GM23338 (cell line): ENCODE measurements around the gene NIPBL. TPM values are rescaled to one million over a fixed set of nuclear protein-coding genes. Genes with fewer than 3 reads are reported as not detected.

Experiments
- ATAC-seq: fragments of 200-7000 bp; cut with Tn5 transposase; 3 replicates; pipeline ENCODE4 v1.9.1; 2020
- DNase-seq: peaks from one replicate; pipeline ENCODE4 v3.0.0-alpha.2; 2015; ENCODE audit warnings: low spot score
- H2AFZ ChIP-seq: fragments of 200-600 bp; sonication (generic); 2 replicates; pipeline ENCODE4 v1.8.0; 2016; ENCODE audit warnings: antibody characterized with exemption, mild to moderate bottlenecking, moderate library complexity
- H3F3A ChIP-seq: fragments of 200-600 bp; sonication (generic); replicated peaks from 2 replicates; pipeline ENCODE4 v1.8.0; 2017; ENCODE audit warnings: antibody characterized with exemption, mixed run types, low read depth
- H3K27ac ChIP-seq: fragments of 200-600 bp; sonication (generic); 2 replicates; pipeline ENCODE4 v1.6.1; 2016; ENCODE audit warnings: low read depth
- H3K27me3 ChIP-seq: fragments of 200-600 bp; sonication (generic); 2 replicates; pipeline ENCODE4 v1.8.0; 2016; ENCODE audit warnings: mild to moderate bottlenecking, mixed run types, moderate library complexity; ENCODE audit not compliant: insufficient read depth
- H3K36me3 ChIP-seq: fragments of 200-600 bp; sonication (generic); 2 replicates; pipeline ENCODE4 v1.8.0; 2016; ENCODE audit warnings: mild to moderate bottlenecking; ENCODE audit not compliant: insufficient read depth
- H3K4me1 ChIP-seq: fragments of 200-600 bp; sonication (generic); 2 replicates; pipeline ENCODE4 v1.8.0; 2016; ENCODE audit warnings: mild to moderate bottlenecking, moderate library complexity; ENCODE audit not compliant: insufficient read depth
- H3K4me2 ChIP-seq: fragments of 200-600 bp; sonication (generic); 2 replicates; pipeline ENCODE4 v1.7.1; 2017; ENCODE audit warnings: mixed run types
- H3K4me3 ChIP-seq: fragments of 200-600 bp; sonication (generic); 2 replicates; pipeline ENCODE4 v1.6.1; 2016; ENCODE audit warnings: mixed run types
- H3K79me2 ChIP-seq: fragments of 200-600 bp; sonication (generic); replicated peaks from 2 replicates; pipeline ENCODE4 v1.8.0; 2017; ENCODE audit warnings: mild to moderate bottlenecking; ENCODE audit not compliant: insufficient read depth
- H3K9me2 ChIP-seq: fragments of 200-600 bp; sonication (generic); 2 replicates; pipeline ENCODE4 v1.8.0; 2017; ENCODE audit not compliant: insufficient read depth
- H4K20me1 ChIP-seq: fragments of 200-600 bp; sonication (generic); replicated peaks from 2 replicates; pipeline ENCODE4 v1.8.0; 2017; ENCODE audit warnings: mild to moderate bottlenecking; ENCODE audit not compliant: insufficient read depth
- H3K27ac Mint-ChIP-seq: 2 replicates; pipeline ENCODE4 v1.8.0; 2020; ENCODE audit warnings: inconsistent platforms, mild to moderate bottlenecking, moderate library complexity, mixed read lengths
- H3K27me3 Mint-ChIP-seq: 3 replicates; pipeline ENCODE4 v1.8.0; 2022; ENCODE audit warnings: low read depth, mild to moderate bottlenecking, moderate library complexity, mixed read lengths, inconsistent platforms; ENCODE audit not compliant: insufficient read depth, poor library complexity
- H3K36me3 Mint-ChIP-seq: 3 replicates; pipeline ENCODE4 v1.8.0; 2021; ENCODE audit warnings: low read depth, mild to moderate bottlenecking, inconsistent platforms, moderate library complexity, mixed read lengths
- H3K4me1 Mint-ChIP-seq: 3 replicates; pipeline ENCODE4 v1.8.0; 2020; ENCODE audit warnings: mild to moderate bottlenecking, inconsistent platforms, mixed read lengths
- H3K4me3 Mint-ChIP-seq: 3 replicates; pipeline ENCODE4 v1.8.0; 2021; ENCODE audit warnings: moderate library complexity, mild to moderate bottlenecking, inconsistent platforms, mixed read lengths
- H3K9me3 Mint-ChIP-seq: 3 replicates; pipeline ENCODE4 v1.8.0; 2020; ENCODE audit warnings: moderate library complexity, mild to moderate bottlenecking, inconsistent platforms, mixed read lengths
- CTCF ChIP-seq, 2 experiments: fragments of 200-600 bp in 1 of 2; sonication (generic) in 1 of 2; conservative IDR thresholded peaks; 2 replicates each; pipeline versions ENCODE4 v1.5.1 to v1.6.1; 2016 to 2017; ENCODE audit warnings: antibody characterized with exemption in 2 of 2, low read depth in 2 of 2, mild to moderate bottlenecking in 2 of 2, moderate library complexity in 1 of 2
- JUNB ChIP-seq: IDR thresholded peaks from one replicate; pipeline ENCODE4 v1.6.1; 2016; ENCODE audit warnings: antibody characterized with exemption; ENCODE audit not compliant: unreplicated experiment
- POLR2AphosphoS5 ChIP-seq: IDR thresholded peaks from 2 replicates; pipeline ENCODE4 v1.6.1; 2016; ENCODE audit warnings: antibody characterized with exemption, low read depth
- polyA plus RNA-seq: library from polyadenylated mRNA; unstranded; fragments of >200 nt; fragmentation: Nextera tagmentation; extraction: Ambion mirVana; gene quantifications from 2 replicates; pipeline ENCODE4 v1.2.1, GENCODE V29; 2016
- total RNA-seq: library from RNA; depleted of rRNA; stranded (reverse); fragments of >200 nt; shearing (Covaris generic); gene quantifications from 2 replicates; pipeline ENCODE4 v1.2.3, GENCODE V29; 2014

Gene NIPBL
- total and polyA plus RNA-seq, 2 experiments from 2014 or later = 44.2 to 51.4 TPM

GRCh38 chr5:37043693-37044092, 167.1 kb downstream of the NIPBL start:
- H3F3A ChIP-seq = no peaks in the 10 kb centered on the region
- H3K27me3 ChIP-seq = no peaks in the 10 kb centered on the region
- no peaks in the 10 kb centered on the region for H3K4me1 Mint-ChIP-seq
- no peaks in the 10 kb centered on the region for H3K27me3 Mint-ChIP-seq
- H3K9me3 Mint-ChIP-seq = no peaks in the 10 kb centered on the region
- no peak overlapping the region for H3K4me3 Mint-ChIP-seq
- H4K20me1 ChIP-seq = no peaks in the 10 kb centered on the region
- no peak overlapping the region for H3K4me2 ChIP-seq
- peaks cover 6% of the 10 kb centered on the region; the same call in 2 of the 3 replicates for H3K36me3 Mint-ChIP-seq
- DNase-seq (peak; percentile 38), ATAC-seq (peak; percentile 78)
- no peaks in the 10 kb centered on the region for H3K79me2 ChIP-seq
- H2AFZ ChIP-seq = no peak overlapping the region
- H3K27ac ChIP-seq = no peak overlapping the region
- H3K27ac Mint-ChIP-seq = no peak overlapping the region
- no peak overlapping the region for H3K4me3 ChIP-seq
- no peaks in the 10 kb centered on the region; the same call in 1 of the 2 replicates for H3K36me3 ChIP-seq
- H3K4me1 ChIP-seq = no peaks in the 10 kb centered on the region
- no peaks in the 10 kb centered on the region for H3K9me2 ChIP-seq
- TF ChIP-seq POLR2AphosphoS5 = no peak
- peak; percentile 30 to 60; a peak in 3 of 4 replicates for TF ChIP-seq CTCF (conservative IDR thresholded peaks at IDR 0.05; ENCODE audit: low read depth in 2 of 2)

GRCh38 chr5:37044120-37044519, 167.6 kb downstream of the NIPBL start:
- Histone ChIP-seq H3K4me1 (no peaks in the 10 kb centered on the region), H3K27me3 (no peaks in the 10 kb centered on the region), H2AFZ (no peak overlapping the region), H3K79me2 (no peaks in the 10 kb centered on the region), H3K4me2 (no peak overlapping the region), H3F3A (no peaks in the 10 kb centered on the region), H3K27ac (no peak overlapping the region), H4K20me1 (no peaks in the 10 kb centered on the region), H3K36me3 (no peaks in the 10 kb centered on the region; the same call in 1 of the 2 replicates), H3K9me2 (no peaks in the 10 kb centered on the region), H3K4me3 (no peak overlapping the region)
- DNase-seq (no peak), ATAC-seq (no peak)
- no peaks in the 10 kb centered on the region for H3K27me3 Mint-ChIP-seq
- no peaks in the 10 kb centered on the region for H3K4me1 Mint-ChIP-seq
- no peak overlapping the region for H3K4me3 Mint-ChIP-seq
- peaks cover 10% of the 10 kb centered on the region; the same call in 2 of the 3 replicates for H3K36me3 Mint-ChIP-seq
- no peaks in the 10 kb centered on the region for H3K9me3 Mint-ChIP-seq
- no peak for TF ChIP-seq CTCF (conservative IDR thresholded peaks at IDR 0.05; ENCODE audit: low read depth in 2 of 2)
- H3K27ac Mint-ChIP-seq = no peak overlapping the region

- H3K79me2 ChIP-seq = no peaks in the 10 kb centered on the region
- H3K4me1 ChIP-seq = no peaks in the 10 kb centered on the region
- H3F3A ChIP-seq = no peaks in the 10 kb centered on the region
- no peak overlapping the region for H3K4me3 Mint-ChIP-seq
- no peaks in the 10 kb centered on the region for H3K9me2 ChIP-seq
- no peak overlapping the region for H3K4me2 ChIP-seq
- H4K20me1 ChIP-seq = no peaks in the 10 kb centered on the region
- H3K27me3 ChIP-seq = no peaks in the 10 kb centered on the region
- H3K36me3 Mint-ChIP-seq = peaks cover 26% of the 10 kb centered on the region
- TF ChIP-seq CTCF (conservative IDR thresholded peaks at IDR 0.05; ENCODE audit: low read depth in 2 of 2) (no peak), POLR2AphosphoS5 (no peak), JUNB (no peak)
- H3K27me3 Mint-ChIP-seq = no peaks in the 10 kb centered on the region
- no peak overlapping the region for H3K27ac Mint-ChIP-seq
- no peak overlapping the region for H2AFZ ChIP-seq
- H3K27ac ChIP-seq = no peak overlapping the region
- no peak overlapping the region for H3K4me3 ChIP-seq
- ATAC-seq (no peak), DNase-seq (no peak)
- no peaks in the 10 kb centered on the region for H3K4me1 Mint-ChIP-seq
- H3K9me3 Mint-ChIP-seq = no peaks in the 10 kb centered on the region
- peaks cover 5% of the 10 kb centered on the region; the same call in 1 of the 2 replicates for H3K36me3 ChIP-seq
Measured at GRCh38 chr5:37045703-37046102, 169.1 kb downstream of the NIPBL start.
